Neural progenitor cell (in vitro differentiated cells): ENCODE measurements around the gene BIRC7.

Experiments
- EZH2 ChIP-seq: fragments of 200-600 bp; sonication (generic); IDR thresholded peaks from 2 replicates; pipeline ENCODE4 v1.6.1; 2017; ENCODE audit warnings: antibody characterized with exemption, mild to moderate bottlenecking, moderate library complexity
- TF ChIP-seq, protein P1 (sequence below): fragments of 200-600 bp; sonication (generic); IDR thresholded peaks from 2 replicates; pipeline ENCODE4 v1.5.1; 2017; ENCODE audit warnings: antibody characterized with exemption, mild to moderate bottlenecking

- TF ChIP-seq, protein P1, sequence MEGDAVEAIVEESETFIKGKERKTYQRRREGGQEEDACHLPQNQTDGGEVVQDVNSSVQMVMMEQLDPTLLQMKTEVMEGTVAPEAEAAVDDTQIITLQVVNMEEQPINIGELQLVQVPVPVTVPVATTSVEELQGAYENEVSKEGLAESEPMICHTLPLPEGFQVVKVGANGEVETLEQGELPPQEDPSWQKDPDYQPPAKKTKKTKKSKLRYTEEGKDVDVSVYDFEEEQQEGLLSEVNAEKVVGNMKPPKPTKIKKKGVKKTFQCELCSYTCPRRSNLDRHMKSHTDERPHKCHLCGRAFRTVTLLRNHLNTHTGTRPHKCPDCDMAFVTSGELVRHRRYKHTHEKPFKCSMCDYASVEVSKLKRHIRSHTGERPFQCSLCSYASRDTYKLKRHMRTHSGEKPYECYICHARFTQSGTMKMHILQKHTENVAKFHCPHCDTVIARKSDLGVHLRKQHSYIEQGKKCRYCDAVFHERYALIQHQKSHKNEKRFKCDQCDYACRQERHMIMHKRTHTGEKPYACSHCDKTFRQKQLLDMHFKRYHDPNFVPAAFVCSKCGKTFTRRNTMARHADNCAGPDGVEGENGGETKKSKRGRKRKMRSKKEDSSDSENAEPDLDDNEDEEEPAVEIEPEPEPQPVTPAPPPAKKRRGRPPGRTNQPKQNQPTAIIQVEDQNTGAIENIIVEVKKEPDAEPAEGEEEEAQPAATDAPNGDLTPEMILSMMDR: no peak
- TF ChIP-seq EZH2: no peak
Measured at GRCh38 chr20:63265891-63266515, 30.3 kb downstream of the BIRC7 start.
